Stimulated activated CD8-positive, alpha-beta memory T cell treated with anti-CD3 and anti-CD28 coated beads, Interleukin-4, amount 100 ng/mL, for 4 hours (primary cell): ENCODE measurements around the gene CLN6.
A peak's percentile ranks its signal among the peaks of the same experiment; 100 is the strongest.

Experiments used
- DNase-seq, 2 donors: peaks; one replicate each; pipeline ENCODE4 v3.0.0-alpha.2; 2020; ENCODE audit warnings: low read depth in 2 of 2, low spot score in 1 of 2

The CLN6 gene

GRCh38 chr15:68229386-68230156 is at the start of gene CLN6:
CLN6 (minus strand) TSS chr15:68229728; CDS start chr15:68229584, 144 bp downstream.
- peak; percentile 49 to 76 for DNase-seq

GRCh38 chr15:68278595-68279405 is 49.3 kb upstream of the CLN6 start:
- no peak for DNase-seq

GRCh38 chr15:68278345-68278594 is 48.7 kb upstream of the CLN6 start:
- DNase-seq, result peak; percentile 25 to 46

- DNase-seq, result peak; percentile 66 to 76
Measured at GRCh38 chr15:68277603-68278344, 48.2 kb upstream of the CLN6 start, which contains the start of gene FEM1B. FEM1B (plus strand) TSS chr15:68277745; CDS start chr15:68278418, 673 bp downstream.

- DNase-seq, result no peak
Measured at GRCh38 chr15:68277131-68277602, 47.6 kb upstream of the CLN6 start.

GRCh38 chr15:68276668-68277067 is 47.1 kb upstream of the CLN6 start:
- no peak for DNase-seq

- DNase-seq, result no peak
Measured at GRCh38 chr15:68275165-68275746, 45.7 kb upstream of the CLN6 start.

- DNase-seq, result no peak
Measured at GRCh38 chr15:68274201-68274848, 44.8 kb upstream of the CLN6 start.

- DNase-seq, result no peak
Measured at GRCh38 chr15:68272721-68273271, 43.3 kb upstream of the CLN6 start.

- DNase-seq, result no peak
Measured at GRCh38 chr15:68271854-68272471, 42.4 kb upstream of the CLN6 start.

- DNase-seq, result no peak
Measured at GRCh38 chr15:68268405-68268804, 38.9 kb upstream of the CLN6 start.

GRCh38 chr15:68265674-68266073 is 36.1 kb upstream of the CLN6 start:
- no peak for DNase-seq

- DNase-seq, result no peak
Measured at GRCh38 chr15:68265081-68265480, 35.6 kb upstream of the CLN6 start.

- no peak for DNase-seq
Measured at GRCh38 chr15:68264282-68264681, 34.8 kb upstream of the CLN6 start.

GRCh38 chr15:68262514-68263356 is 33.2 kb upstream of the CLN6 start:
- no peak for DNase-seq

GRCh38 chr15:68261980-68262379 is 32.5 kb upstream of the CLN6 start:
- no peak for DNase-seq

GRCh38 chr15:68261241-68261640 is 31.7 kb upstream of the CLN6 start:
- DNase-seq, result no peak

- DNase-seq, result no peak
Measured at GRCh38 chr15:68259883-68260282, 30.4 kb upstream of the CLN6 start.

- DNase-seq, result no peak
Measured at GRCh38 chr15:68258692-68259091, 29.2 kb upstream of the CLN6 start.
